HG02642 (cell line): Measurements from ENCODE around the gene INO80C.
"Not testable (repeated sequence)": the region's sequence is repeated elsewhere in the genome, so short reads cannot be mapped to it uniquely, and the experiment has no call there.

Experiments used
- ATAC-seq: cut with Tn5 transposase; IDR thresholded peaks from one replicate; pipeline ENCODE4 v1.9.1; 2021; ENCODE audit warnings: mild to moderate bottlenecking; ENCODE audit not compliant: unreplicated experiment, poor library complexity

Gene INO80C

DNA sequence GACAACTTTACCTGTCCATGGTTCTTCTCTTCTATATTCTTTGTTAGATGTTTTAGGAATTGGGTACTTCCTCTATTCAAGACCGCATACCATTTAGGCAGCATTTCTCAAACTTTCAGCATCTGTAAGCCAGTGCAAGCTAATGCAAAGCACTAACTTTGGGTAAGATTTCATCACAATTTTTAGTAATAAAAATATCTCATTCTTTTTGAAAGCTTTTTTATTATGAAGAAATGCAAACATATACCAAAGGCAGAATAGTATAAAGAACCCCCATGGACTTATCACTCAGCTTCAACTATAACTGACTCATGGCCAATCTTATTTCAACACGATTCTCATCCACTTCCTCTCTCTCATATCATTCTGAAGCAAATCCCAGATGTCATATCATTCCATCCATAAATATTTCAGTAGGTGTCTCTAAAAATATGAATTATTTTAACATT is 32.9 kb downstream of the INO80C start:
- no peak for ATAC-seq

DNA sequence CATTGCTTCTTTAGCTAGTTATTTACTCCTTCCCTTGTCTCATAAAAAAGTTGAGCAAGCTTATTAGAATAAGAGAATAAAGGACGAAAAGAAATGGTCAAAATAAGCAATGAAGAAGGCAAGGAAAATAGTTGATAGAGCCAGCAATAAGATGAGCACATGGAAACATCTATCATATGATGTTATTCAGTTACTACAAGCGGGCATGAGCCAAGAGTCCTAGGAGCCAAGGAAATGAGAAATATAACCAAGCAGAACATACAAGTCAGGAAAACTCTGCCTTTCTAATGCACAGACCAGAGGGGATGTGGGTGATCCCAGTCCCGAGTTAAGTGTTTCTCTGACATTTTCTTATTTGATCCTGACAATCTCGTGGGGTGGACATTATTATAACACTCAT is 33.9 kb downstream of the INO80C start:
- ATAC-seq: no peak

DNA sequence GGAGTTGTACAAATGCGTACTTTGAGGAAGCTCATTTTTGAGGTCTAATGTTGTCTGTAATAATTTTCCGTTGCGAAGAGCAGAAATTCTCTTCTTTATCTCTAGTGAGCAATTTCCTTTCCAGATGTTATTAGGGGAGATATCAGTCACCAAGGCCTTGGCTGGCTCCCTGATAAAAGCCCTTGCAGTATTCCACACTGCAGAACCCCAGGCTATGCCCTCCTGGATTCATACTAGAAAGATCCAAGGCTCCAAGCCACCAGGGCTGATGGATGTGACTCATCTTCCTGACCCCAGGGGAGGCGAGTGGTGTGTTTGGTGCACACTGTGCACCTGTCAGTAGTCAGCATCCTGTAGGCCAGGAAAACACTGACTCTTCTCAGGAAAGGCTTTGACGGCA is 34.7 kb downstream of the INO80C start:
- ATAC-seq: no peak

DNA sequence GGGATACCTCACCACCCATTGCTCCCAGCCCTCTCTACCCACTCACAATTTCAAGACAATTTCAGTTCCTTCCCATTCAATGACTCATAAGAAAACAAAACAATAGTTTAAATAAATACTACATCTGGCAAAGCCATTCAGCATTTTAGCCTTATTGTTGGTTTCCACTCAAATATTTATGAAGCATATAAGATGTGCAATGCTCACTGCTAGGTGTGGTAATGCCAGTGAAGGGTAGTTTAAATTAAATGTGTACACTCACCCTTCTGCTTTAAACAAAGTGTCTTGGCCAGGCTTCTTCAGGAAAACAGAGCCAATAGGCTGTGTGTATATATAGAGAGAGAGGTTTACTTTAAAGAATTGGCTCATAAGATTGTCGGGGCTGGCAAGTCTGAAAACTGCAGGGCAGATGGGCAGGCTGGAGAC is 37.0 kb downstream of the INO80C start:
- ATAC-seq: no peak

DNA sequence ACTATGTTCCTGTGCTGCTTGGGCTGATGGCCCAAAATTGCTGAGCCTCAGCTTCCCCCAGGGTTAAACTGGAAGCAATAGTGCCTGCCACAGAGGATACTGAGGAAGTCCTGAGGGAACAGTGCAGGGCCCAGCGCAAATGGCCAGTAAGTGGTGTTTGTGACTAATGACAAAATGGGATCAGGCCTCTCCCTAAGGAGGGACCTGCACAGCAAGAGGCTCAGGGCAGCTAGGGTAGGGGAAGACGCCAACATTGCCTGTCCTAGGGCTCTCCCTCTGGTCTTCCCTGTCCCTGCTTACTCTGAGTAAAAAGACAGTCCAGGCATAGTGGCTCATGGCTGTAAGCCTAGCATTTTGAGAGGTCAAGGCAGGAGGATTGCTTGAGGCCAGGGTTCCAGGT is 37.8 kb downstream of the INO80C start:
- ATAC-seq: no peak

DNA sequence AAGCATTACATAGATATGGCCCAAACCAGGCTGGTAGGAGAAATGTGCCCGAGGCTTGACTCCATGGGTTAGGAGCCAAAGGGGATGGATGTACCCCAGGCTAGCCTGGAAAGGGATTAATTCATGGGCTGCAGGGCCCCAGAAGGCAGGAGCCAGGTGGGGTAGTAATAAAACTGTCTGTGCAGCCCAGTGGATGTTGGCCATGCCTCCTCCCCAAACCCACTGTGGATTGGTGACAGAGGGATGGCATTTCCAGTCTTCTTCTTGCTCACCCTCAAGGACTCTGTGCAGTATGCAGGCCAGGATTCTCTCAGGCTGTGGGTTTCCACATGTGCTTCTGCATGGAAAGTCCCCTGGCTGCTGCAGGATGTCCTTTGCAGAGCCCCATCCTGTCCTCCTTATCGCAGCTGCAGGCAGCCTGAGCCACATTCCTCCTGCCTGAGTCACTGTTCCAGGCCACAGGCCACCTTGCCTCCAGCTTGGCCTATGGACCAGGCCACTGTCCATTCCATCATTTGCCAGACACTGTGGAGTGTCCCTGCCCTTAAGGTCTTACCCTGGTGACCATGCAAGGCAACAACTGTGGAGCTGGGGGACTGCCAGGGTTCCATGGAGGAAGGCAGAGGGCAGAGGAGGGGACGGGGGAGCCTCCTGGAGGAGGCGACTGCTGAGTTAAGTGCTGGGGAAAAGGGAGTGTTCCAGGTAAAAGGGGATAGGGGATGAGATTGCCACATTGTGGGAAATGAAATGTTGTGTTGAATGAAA is 38.9 kb downstream of the INO80C start:
- peak; percentile 78 for ATAC-seq

DNA sequence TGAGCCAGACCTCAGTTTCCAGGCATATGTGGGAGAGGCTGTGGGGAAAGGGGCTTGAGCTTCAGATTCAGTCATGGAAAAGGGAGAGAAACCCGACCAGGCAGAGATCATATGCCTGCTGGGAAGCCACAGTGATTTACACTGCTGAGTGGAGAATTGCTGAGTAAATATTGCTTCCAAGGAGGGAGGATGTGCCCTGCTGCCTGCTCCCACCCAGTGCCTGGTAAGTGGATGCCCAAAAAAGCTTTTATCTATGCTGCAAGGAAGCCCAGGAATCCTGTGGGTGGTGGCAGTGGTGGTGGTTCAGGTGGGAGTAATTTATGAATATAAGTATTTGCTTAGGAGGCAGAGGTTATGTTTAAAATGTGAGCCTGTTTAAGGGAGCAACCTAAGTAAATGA is 39.5 kb downstream of the INO80C start:
- no peak for ATAC-seq

DNA sequence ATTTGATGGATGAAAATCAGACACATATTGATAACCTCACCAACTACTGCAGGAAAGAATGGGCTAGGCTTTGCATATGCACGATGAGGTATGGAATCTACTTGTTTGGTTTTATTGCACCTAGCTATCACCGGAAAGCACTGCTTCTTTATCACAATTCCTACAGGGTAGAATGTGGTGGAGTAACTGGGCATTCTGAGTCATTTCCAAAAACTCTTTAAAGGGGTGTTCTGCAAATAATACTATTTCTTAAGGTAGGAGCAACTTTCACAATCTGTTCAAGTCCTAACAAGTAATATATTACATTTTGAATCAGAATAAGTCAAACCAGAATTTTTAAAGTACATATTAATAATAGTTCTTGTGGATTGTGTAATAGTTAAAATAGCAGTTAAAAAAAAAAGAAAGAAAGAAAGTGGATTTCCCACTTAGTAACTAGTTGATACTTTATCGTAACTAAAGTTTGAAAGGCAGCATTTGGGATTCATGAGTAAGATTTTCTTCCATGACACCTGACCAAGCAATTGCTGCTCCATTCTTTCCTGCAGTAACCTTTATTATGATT is 40.5 kb downstream of the INO80C start:
- no peak for ATAC-seq

DNA sequence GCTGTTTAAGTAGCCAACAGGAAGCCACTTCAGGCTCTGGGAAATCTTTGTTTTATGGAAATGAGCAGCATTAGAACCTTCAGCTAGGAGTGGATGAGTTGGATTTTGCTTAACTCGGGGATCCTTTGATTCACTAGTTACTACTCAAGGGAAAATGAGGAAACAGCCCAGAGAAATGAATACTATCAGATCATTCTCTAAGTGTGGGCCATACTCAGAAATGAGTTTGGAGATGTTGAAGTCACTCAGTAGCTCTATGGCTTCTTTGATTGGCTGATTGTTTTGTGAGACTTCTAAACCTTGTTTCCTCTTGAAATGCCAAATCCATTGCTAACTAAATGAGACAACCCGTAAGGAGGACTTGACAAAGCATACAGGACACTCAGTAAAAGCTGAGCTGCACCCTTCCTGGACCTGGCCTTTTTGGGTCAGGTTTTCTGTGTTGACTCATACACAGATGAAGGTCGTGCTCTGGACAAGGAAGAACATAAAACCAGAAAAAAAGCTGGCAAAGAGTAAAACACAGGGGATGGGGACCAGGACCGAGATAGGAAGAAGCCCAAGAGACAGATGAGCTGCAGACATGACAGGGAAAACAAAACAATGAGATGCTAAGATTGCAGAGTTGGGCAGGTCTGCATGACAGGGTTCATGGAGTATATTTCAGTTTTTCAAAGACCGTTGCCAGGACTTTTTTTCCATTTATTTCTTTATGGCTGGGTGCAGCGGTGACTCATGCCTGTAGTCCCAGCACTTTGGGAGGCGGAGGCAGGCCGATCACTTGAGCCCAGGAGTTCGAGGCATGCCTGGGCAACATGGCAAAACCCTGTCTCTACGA is 41.6 kb downstream of the INO80C start:
- no peak for ATAC-seq

DNA sequence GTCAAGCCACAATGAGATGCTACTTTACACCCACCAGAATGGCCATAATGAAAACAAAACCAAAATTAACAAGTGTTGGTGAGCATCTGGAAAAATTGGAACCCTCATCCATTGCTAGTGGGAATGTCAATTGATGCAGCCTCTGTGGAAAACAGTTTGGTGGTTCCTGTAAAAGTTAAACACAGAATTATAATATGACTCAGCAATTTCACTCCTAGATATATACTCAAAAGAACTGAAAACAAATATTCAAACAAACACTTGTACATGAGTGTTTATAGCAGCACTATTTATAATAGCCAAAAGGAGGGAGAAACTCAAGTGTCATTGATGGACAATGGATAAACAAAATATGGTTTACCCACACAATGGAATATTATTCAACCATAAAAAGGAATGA is 43.0 kb downstream of the INO80C start:
- no peak for ATAC-seq

DNA sequence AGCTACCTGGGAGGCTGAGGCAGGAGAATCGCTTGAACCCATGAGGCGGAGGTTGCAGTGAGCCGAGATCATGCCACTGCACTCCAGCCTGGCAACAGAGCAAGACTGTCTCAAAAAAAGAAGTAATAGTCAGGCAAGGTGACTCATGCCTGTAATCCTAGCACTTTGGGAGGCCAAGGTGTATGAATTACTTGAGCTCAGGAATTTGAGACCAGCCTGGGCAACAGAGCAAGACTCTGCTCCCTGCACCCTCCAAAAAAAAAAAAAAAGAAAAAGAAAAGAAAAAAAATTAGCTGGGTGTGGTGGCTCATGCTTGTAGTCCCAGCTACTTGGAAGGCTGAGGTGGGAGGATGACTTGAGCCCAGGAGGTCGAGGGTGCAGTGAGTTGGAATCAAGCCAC is 44.7 kb downstream of the INO80C start:
- not testable (repeated sequence) for ATAC-seq

DNA sequence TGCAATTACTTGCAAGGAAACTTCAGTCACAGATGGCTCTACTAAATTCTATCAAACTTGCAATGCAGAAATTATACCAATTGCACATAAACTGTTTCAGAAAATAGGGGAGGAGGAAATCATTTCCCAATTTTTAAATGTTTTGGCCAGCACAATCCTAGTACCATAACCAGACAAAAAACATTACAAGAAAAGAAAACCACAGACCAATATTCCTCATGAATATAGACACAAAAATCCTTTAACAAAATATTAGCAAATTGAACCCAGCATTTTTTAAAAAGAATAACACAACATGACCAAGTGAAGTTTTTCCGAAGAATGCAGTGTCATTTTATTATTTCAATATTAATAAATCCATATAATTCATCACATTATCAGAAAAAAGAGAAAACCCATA is 45.8 kb downstream of the INO80C start:
- ATAC-seq: no peak

DNA sequence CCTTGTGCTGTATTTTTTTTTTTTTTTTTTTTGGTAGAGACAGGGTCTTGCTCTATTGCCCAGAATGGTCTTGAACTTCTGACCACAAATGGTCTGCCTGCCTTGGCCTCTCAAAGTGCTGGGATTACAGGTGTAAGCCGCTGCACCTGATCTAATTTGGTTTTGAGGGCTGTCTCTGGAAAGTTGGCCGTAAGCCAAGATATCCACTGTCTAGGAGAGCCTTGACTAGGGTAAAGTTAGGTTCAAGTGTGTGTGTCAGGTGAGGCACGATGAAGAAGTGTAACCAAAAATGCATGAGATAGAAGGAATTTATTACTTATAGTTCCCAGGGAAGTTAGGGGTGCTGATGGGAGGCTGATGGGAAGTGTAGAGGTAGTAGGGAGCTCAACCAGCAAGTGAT is 46.7 kb downstream of the INO80C start:
- no peak for ATAC-seq

DNA sequence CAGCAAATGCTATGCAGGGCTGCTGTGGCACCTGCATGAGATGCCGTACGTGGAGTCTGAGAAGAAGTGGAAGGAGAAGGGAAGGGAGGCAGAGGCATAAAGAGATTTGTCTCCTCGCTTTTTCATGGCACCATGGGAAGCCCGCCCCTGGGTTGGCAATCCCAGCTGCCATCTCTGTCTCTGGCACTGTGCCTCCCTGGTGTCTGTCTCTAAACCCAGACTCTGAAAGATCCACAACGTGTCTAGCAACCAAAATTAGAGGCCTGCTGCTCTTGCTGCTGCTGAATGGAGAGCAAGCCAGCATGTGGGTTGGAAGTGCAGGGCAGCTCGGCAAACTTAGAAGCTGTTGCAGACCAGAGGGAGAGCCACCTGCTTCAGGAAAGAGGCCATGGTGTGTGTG is 53.1 kb downstream of the INO80C start:
- no peak for ATAC-seq

DNA sequence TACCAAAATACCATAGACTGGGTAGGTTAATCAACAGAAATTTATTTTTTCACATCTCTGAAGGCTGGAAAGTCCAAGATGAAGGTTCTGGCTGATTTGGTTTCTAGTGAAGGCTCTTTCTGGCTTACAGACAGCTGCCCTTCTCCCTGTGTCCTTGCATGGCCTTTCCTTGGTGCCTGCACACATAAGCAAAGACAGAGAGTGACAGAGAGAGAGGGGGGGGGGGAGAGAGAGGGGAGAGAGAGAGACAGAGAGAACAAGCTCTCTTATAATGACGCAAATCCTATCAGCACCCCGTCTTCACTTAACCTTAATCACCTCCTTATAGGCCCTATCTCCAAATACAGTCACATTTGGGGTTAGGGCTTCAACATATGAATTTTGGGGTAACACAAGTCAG is 53.9 kb downstream of the INO80C start:
- no peak for ATAC-seq

DNA sequence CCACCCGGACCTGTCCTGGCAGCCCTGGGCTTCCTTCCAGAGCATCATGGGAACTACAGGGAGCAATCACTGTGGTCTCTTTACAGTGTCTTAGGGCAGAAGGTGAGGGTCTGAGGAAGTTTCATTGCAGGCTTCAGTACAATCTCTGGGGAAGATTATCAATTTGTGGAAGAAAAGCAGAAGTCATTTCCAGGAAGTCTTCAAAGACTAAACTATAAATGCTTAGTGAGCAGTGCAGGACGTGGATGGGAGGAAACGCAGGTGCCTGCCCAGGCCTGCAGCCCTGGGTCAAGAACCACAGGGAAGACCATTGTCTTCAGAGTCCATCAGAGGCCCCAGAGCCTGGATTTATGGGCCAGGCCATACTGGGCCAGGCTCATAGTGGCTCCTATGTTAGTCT is 54.3 kb downstream of the INO80C start:
- no peak for ATAC-seq

DNA sequence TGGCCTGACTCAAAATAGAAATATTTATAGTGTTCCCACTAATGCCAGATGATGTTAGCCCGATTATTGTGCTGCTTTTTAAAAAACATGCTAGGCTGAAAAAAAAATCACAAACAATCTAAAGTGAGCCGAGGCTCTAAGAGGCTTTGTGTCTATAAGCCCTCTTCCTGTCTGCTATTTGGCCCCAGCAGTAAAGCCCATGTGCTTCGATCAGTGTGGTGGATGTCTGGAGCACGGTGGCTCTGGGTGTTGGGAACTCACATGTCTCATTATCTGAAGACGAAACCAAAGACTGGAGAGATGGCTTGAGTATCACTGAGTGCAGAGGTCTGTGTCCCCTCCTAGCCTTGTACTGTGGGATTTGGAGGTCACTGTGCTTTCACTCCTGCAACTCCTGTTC is 55.1 kb downstream of the INO80C start:
- no peak for ATAC-seq

DNA sequence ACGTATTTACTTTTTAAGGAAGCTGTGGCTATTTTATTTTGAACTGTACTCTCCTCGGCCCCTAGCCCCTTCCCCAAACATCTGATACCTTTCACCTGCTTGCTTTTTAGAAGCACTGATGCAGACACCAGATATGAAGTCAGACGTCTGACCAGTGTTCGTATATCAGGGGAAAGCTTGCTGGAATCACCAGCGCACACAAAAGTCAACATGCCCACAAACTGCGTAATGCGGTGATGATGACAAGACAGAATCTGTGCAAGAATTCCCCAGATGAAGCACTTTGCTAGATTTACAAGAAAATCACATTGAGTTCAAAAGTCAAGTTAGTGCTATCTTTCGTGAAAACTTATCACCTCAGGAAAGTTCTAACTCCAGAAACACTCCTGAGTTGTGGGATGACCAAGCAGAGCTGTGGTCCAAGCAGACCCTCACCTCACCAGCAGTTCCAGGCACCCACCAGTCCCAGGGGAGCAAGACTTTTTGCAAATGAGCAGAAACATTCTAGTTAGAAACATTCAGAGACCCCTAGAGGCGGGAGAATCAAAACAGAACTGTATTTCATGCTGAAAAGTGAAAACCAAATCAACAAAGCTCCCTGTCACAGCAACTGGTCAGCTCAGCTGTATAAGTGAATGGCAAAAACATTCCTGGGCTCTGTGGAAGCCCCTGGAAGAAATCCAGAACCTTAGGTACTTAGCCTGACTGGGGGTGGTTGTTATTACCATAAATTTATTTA is 55.7 kb downstream of the INO80C start:
- ATAC-seq: no peak

DNA sequence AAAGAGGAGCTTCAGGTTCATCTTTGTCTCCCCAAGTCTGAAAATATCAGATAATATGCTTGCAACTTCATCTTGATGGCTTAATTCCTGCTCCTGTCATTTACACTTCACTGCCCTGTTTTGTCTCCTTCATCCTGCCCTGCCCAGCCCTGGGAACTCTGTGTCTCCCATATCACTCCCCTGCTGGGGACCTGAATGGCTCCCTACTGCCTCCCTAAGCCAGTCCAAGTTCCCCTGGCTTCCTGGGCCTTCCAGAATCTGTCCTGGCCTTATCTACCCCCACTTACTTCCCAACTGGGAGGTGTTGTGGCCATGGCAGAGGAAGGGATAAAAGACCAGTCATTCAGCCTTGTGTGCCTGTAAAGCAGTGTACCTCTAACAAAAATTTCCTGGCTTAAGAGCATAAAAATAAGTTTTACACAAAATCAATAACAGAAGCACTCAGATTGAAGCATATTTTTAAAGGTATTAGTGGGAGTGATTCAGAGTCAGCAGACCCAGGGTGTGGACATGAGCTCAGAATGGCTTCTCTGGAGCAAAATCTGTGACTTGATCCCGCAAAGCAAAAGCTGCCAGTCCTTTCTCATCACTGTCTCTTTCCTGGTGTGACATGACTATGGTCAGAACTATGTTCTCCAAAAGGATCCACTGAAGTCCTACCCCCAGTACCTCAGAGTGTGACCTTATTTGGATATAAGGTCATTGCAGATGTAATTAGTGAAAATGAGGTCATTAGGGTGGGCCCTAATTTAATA is 59.1 kb downstream of the INO80C start:
- no peak for ATAC-seq

DNA sequence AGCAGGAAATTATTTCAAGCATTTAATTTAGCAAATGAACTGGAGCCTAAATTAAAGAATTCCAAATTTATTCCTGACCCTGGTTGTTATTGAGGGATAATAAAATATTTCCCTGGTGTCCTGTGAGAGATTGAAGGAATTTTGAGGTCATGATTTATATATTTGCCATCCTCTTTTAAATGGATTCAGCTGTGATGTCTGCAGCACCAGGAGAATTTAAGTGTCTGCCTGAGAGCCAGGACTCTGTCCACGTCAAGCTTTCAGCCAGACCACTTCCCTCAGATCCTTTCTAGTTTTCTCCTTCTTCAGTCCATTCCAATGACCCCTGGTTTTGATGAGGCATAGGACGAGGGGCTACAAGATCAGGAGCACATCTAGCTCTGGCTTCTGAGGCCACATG is 59.9 kb downstream of the INO80C start:
- no peak for ATAC-seq
